K562 (cell line): ENCODE results near the gene CUL4B. TPM values are rescaled to one million over a fixed set of nuclear protein-coding genes. Genes with fewer than 3 reads are reported as not detected.

Experiments used
- CEBPZ ChIP-seq: fragments of 150-350 bp; IDR thresholded peaks from 2 replicates; pipeline ENCODE4 v1.6.1; 2014; ENCODE audit warnings: low read depth, mild to moderate bottlenecking, low read length, borderline replicate concordance
- CHD1 ChIP-seq: fragments of 200-600 bp; sonication (generic); IDR thresholded peaks from one replicate; pipeline ENCODE4 v1.6.1; 2012; ENCODE audit warnings: mild to moderate bottlenecking, moderate library complexity, low read length, inconsistent platforms
- HDAC3 ChIP-seq: fragments of 450-650 bp; IDR thresholded peaks from 2 replicates; pipeline ENCODE4 v1.6.1; 2018; ENCODE audit warnings: borderline replicate concordance, mild to moderate bottlenecking, moderate library complexity; ENCODE audit not compliant: partially characterized antibody
- HNRNPK ChIP-seq: fragments of 200-400 bp; formaldehyde crosslinking; IDR thresholded peaks from one replicate; pipeline ENCODE4 v1.6.1; 2018; ENCODE audit warnings: mild to moderate bottlenecking, low read depth, low read length; ENCODE audit not compliant: poor library complexity, severe bottlenecking
- NCOA4 ChIP-seq: fragments of 450-650 bp; IDR thresholded peaks from 2 replicates; pipeline ENCODE4 v1.6.1; 2018; ENCODE audit warnings: mild to moderate bottlenecking; ENCODE audit not compliant: partially characterized antibody
- POLR2A ChIP-seq: fragments of 450-650 bp; conservative IDR thresholded peaks from 2 replicates; pipeline ENCODE4 v1.6.1; 2016
- SRSF1 ChIP-seq: fragments of 200-400 bp; formaldehyde crosslinking; IDR thresholded peaks from 2 replicates; pipeline ENCODE4 v1.6.1; 2017; ENCODE audit warnings: mild to moderate bottlenecking, low read depth, low read length, moderate library complexity
- ZBTB8A ChIP-seq: fragments of 450-650 bp; IDR thresholded peaks from 2 replicates; pipeline ENCODE4 v1.6.1; 2018; ENCODE audit warnings: mild to moderate bottlenecking, moderate library complexity; ENCODE audit not compliant: partially characterized antibody
- ZNF184 ChIP-seq: sonication (generic); formaldehyde crosslinking; IDR thresholded peaks from 2 replicates; pipeline ENCODE4 v1.5.0; 2020; ENCODE audit warnings: missing genetic modification reagents
- ZNF217 ChIP-seq: sonication (generic); formaldehyde crosslinking; IDR thresholded peaks from 2 replicates; pipeline ENCODE4 v1.8.0; 2022; ENCODE audit warnings: mild to moderate bottlenecking, missing genetic modification reagents
- ZNF239 ChIP-seq: fragments of 250-450 bp; sonication (Bioruptor Pico); IDR thresholded peaks from 2 replicates; pipeline ENCODE4 v1.4.0; 2020; ENCODE audit warnings: mild to moderate bottlenecking
- ZNF282 ChIP-seq: sonication (generic); formaldehyde crosslinking; IDR thresholded peaks from 2 replicates; pipeline ENCODE4 v1.8.1; 2023; ENCODE audit warnings: missing genetic modification reagents
- ZNF699 ChIP-seq: fragments of 250-450 bp; sonication (Bioruptor Pico); IDR thresholded peaks from 2 replicates; pipeline ENCODE4 v1.8.0; 2021; ENCODE audit warnings: mild to moderate bottlenecking, moderate library complexity; ENCODE audit not compliant: insufficient replicate concordance
- polyA plus RNA-seq, 8 experiments: library from polyadenylated mRNA; depleted of rRNA in 4 of 8; stranded (reverse) in 5 of 8; unstranded in 3 of 8; fragments of >200 nt; fragmentation: Nextera tagmentation in 2 of 8; fragmentation: Illumina TruSeq in 1 of 8; extraction: Ambion mirVana in 2 of 8; extraction: Trizol in 1 of 8; gene quantifications; 2 replicates each; pipeline versions ENCODE4 v1.2.1 to v1.2.3, GENCODE V29; 2011 to 2014; ENCODE audit warnings: inconsistent platforms in 1 of 8, missing spikeins in 1 of 8
- total RNA-seq, 7 experiments: library from RNA; depleted of rRNA in 6 of 7; stranded (reverse); fragments of >200 nt in 6 of 7; fragmentation: Illumina TruSeq in 2 of 7; extraction: Trizol in 2 of 7; gene quantifications; 2 replicates each; pipeline versions ENCODE4 v1.2.1 to v1.2.3, GENCODE V29; 2011 to 2021; ENCODE audit warnings: low replicate concordance in 1 of 7
- TF ChIP-seq, protein P1 (sequence below): sonication (generic); formaldehyde crosslinking; IDR thresholded peaks from 2 replicates; pipeline ENCODE4 v1.8.1; 2022; ENCODE audit warnings: missing genetic modification reagents
- TF ChIP-seq, protein P2 (sequence below): fragments of 250-450 bp; sonication (Bioruptor Pico); IDR thresholded peaks from 2 replicates; pipeline ENCODE4 v1.5.0; 2020; ENCODE audit warnings: mild to moderate bottlenecking, borderline replicate concordance
- TF ChIP-seq, protein P3 (sequence below): fragments of 250-450 bp; sonication (Bioruptor Pico); IDR thresholded peaks from 2 replicates; pipeline ENCODE4 v1.9.0; 2021; ENCODE audit warnings: mild to moderate bottlenecking
- TF ChIP-seq, protein P4 (sequence below): fragments of 200-400 bp; formaldehyde crosslinking; IDR thresholded peaks from 2 replicates; pipeline ENCODE4 v1.6.1; 2017; ENCODE audit warnings: mild to moderate bottlenecking, low read depth, low read length, moderate library complexity

CUL4B gene
- total and polyA plus RNA-seq, 9 of the 15 experiments (the other 6 are each of a cell fraction or from before 2014, with no cell fraction given): 15.0 to 41.7 (median 37.5) TPM

DNA sequence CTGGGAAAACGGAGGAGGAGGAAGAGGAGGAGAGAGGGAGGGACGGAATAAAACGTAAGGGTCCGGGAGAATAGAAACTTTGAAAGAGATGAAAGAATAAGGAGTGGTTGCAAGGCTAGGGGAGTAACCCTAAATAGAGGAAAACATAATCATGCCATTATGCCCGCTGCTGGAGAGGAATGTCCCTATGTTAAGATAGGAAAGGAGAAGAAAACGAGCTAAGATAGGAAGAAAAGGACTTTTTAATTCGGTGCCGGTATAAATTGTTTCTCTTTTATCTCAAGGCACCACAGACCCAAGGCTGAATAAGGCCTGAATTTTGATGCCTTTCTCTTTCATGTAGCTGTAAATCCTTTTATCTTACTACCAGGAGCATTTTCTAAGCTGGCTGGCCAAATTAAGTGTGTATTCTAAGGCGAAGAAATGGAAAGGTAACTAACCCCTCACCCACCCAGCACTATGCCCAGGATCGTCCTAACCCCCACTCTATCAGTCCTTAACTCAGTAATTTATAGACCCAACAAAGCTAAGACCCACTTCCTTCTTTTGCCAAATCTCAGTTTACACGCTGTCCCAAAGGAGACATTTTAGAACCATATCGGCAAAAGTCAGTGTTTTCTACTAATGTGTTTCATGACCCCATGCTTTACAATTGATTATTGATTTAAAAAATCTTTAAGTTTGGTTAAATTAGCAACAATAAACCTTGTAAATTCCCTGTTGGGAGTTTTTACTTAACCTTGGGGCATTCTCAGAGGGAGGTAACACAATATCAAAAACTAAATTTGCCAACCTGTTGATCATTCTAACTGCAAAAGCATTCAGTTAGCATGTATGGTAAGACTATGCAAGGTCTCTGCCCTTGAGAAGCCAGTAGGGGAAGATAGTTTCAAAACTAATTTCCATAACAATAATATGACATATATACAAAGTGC lies 1.1 kb upstream of the CUL4B start (continued):
- TF ChIP-seq, protein P1, sequence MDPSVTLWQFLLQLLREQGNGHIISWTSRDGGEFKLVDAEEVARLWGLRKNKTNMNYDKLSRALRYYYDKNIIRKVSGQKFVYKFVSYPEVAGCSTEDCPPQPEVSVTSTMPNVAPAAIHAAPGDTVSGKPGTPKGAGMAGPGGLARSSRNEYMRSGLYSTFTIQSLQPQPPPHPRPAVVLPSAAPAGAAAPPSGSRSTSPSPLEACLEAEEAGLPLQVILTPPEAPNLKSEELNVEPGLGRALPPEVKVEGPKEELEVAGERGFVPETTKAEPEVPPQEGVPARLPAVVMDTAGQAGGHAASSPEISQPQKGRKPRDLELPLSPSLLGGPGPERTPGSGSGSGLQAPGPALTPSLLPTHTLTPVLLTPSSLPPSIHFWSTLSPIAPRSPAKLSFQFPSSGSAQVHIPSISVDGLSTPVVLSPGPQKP: no peak
- TF ChIP-seq ZBTB8A: no peak
- no peak for TF ChIP-seq NCOA4
- no peak for TF ChIP-seq ZNF239 (CRISPR knock-in tag)
- TF ChIP-seq ZNF282 (CRISPR knock-in tag): no peak
- TF ChIP-seq HNRNPK: no peak
- TF ChIP-seq, protein P2, sequence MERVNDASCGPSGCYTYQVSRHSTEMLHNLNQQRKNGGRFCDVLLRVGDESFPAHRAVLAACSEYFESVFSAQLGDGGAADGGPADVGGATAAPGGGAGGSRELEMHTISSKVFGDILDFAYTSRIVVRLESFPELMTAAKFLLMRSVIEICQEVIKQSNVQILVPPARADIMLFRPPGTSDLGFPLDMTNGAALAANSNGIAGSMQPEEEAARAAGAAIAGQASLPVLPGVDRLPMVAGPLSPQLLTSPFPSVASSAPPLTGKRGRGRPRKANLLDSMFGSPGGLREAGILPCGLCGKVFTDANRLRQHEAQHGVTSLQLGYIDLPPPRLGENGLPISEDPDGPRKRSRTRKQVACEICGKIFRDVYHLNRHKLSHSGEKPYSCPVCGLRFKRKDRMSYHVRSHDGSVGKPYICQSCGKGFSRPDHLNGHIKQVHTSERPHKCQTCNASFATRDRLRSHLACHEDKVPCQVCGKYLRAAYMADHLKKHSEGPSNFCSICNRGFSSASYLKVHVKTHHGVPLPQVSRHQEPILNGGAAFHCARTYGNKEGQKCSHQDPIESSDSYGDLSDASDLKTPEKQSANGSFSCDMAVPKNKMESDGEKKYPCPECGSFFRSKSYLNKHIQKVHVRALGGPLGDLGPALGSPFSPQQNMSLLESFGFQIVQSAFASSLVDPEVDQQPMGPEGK (CRISPR knock-in tag): no peak
- TF ChIP-seq ZNF699: no peak
- TF ChIP-seq CHD1: no peak
- peak; percentile 79 for TF ChIP-seq POLR2A
- no peak for TF ChIP-seq CEBPZ
- TF ChIP-seq ZNF217 (CRISPR knock-in tag): no peak
- TF ChIP-seq, protein P3, sequence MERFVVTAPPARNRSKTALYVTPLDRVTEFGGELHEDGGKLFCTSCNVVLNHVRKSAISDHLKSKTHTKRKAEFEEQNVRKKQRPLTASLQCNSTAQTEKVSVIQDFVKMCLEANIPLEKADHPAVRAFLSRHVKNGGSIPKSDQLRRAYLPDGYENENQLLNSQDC: no peak
- TF ChIP-seq, protein P4, sequence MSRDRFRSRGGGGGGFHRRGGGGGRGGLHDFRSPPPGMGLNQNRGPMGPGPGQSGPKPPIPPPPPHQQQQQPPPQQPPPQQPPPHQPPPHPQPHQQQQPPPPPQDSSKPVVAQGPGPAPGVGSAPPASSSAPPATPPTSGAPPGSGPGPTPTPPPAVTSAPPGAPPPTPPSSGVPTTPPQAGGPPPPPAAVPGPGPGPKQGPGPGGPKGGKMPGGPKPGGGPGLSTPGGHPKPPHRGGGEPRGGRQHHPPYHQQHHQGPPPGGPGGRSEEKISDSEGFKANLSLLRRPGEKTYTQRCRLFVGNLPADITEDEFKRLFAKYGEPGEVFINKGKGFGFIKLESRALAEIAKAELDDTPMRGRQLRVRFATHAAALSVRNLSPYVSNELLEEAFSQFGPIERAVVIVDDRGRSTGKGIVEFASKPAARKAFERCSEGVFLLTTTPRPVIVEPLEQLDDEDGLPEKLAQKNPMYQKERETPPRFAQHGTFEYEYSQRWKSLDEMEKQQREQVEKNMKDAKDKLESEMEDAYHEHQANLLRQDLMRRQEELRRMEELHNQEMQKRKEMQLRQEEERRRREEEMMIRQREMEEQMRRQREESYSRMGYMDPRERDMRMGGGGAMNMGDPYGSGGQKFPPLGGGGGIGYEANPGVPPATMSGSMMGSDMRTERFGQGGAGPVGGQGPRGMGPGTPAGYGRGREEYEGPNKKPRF: no peak
- TF ChIP-seq HDAC3: no peak
- TF ChIP-seq SRSF1: no peak
- TF ChIP-seq ZNF184 (CRISPR knock-in tag): no peak
